Muscle layer of colon (tissue), 2 donors: ENCODE data around the gene GNE.
A peak's percentile ranks its signal among the peaks of the same experiment; 100 is the strongest.

Source experiments
- H3K27ac ChIP-seq: one replicate; pipeline ENCODE4 v1.7.0; 2013; ENCODE audit warnings: low read depth, mild to moderate bottlenecking, low read length, moderate library complexity
- H3K27me3 ChIP-seq, 2 donors: one replicate each; pipeline ENCODE4 v1.7.0; 2013; ENCODE audit warnings: low read length in 2 of 2, mild to moderate bottlenecking in 2 of 2; ENCODE audit not compliant: insufficient read depth in 2 of 2, control insufficient read depth in 1 of 2
- H3K36me3 ChIP-seq: one replicate; pipeline ENCODE4 v1.7.0; 2013; ENCODE audit warnings: mild to moderate bottlenecking, low read length; ENCODE audit not compliant: insufficient read depth
- H3K4me1 ChIP-seq: one replicate; pipeline ENCODE4 v1.7.0; 2013; ENCODE audit warnings: mild to moderate bottlenecking, low read length; ENCODE audit not compliant: insufficient read depth
- H3K4me3 ChIP-seq, 2 donors: one replicate each; pipeline ENCODE4 v1.7.0; 2013; ENCODE audit warnings: low read length in 2 of 2, low read depth in 1 of 2, mild to moderate bottlenecking in 1 of 2, moderate library complexity in 1 of 2
- H3K9ac ChIP-seq: one replicate; pipeline ENCODE4 v1.7.0; 2013; ENCODE audit warnings: low read length
- H3K9me3 ChIP-seq: one replicate; pipeline ENCODE4 v1.7.0; 2013; ENCODE audit warnings: mild to moderate bottlenecking, low read length
- donor health status: abdominal sarcoma.
- donor health status: Adenocarcinoma of cecum.

Gene GNE

GRCh38 chr9:36207546-36208012 is 50.7 kb downstream of the GNE start:
- H3K27ac ChIP-seq: no peak overlapping the region
- no peaks in the 10 kb centered on the region for H3K27me3 ChIP-seq
- H3K9me3 ChIP-seq: no peaks in the 10 kb centered on the region
- no peak overlapping the region for H3K9ac ChIP-seq
- H3K4me1 ChIP-seq: peaks cover 6% of the 10 kb centered on the region
- H3K4me3 ChIP-seq: no peak overlapping the region
- H3K36me3 ChIP-seq: peaks cover 83% of the 10 kb centered on the region

DNA sequence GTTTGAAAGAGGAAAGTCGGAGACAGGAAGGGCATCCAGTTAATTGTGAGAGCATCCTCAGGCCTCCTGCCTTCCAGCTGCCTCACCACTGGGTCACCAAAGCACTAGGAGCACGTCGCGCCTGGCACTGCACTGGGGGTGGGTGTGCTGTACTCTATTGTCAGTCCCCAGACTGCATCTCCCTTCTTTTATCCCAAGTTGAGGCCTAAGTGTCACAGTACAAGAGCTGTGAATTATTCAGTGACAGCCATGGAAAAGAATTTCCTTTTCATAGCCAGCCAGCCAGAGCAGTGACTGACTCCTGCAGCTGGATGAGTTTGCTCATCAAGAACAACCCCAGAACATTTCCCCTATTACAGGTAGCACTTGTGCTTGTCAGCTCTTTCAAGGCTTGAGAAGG is 51.2 kb downstream of the GNE start:
- H3K27me3 ChIP-seq: no peaks in the 10 kb centered on the region
- H3K9me3 ChIP-seq: no peaks in the 10 kb centered on the region
- H3K36me3 ChIP-seq: peaks cover 83% of the 10 kb centered on the region
- H3K4me1 ChIP-seq: peaks cover 6% of the 10 kb centered on the region
- H3K4me3 ChIP-seq: no peak overlapping the region
- no peak overlapping the region for H3K27ac ChIP-seq
- no peak overlapping the region for H3K9ac ChIP-seq

- Histone ChIP-seq H3K9ac (no peak overlapping the region), H3K4me1 (no peaks in the 10 kb centered on the region), H3K27me3 (no peaks in the 10 kb centered on the region), H3K27ac (no peak overlapping the region), H3K36me3 (peaks cover 85% of the 10 kb centered on the region), H3K4me3 (no peak overlapping the region), H3K9me3 (no peaks in the 10 kb centered on the region)
Measured at GRCh38 chr9:36204906-36205547, 53.2 kb downstream of the GNE start.

GRCh38 chr9:36194326-36195000 is 63.8 kb downstream of the GNE start:
- Histone ChIP-seq H3K4me1 (peaks cover 37% of the 10 kb centered on the region), H3K36me3 (peaks cover 18% of the 10 kb centered on the region), H3K9ac (no peak overlapping the region), H3K27me3 (no peaks in the 10 kb centered on the region), H3K9me3 (no peaks in the 10 kb centered on the region), H3K4me3 (no peak overlapping the region), H3K27ac (no peak overlapping the region)

DNA sequence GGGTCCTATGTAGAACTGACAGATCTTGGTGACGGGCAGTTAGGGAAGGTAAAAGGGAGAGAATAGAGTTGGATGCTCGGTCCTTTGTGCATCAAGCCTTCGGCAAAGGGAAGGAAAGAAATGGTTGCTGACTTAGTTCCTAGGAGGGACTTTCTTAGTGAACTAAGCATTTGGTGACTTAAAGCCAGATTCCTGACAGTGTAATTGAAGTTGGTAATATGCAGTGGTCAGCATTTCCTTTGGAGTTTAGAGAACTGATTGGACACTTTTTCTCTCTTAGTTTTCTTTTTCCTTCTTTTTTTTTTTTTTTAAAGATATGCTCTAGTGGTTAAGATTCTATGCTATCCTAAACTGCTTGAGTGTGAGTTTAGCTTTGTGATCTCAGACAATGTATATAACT is 65.2 kb downstream of the GNE start:
- peak overlapping the region; percentile 13 for H3K9ac ChIP-seq
- H3K9me3 ChIP-seq: no peaks in the 10 kb centered on the region
- H3K36me3 ChIP-seq: peaks cover 4% of the 10 kb centered on the region
- peak overlapping the region; percentile 12 for H3K27ac ChIP-seq
- peak overlapping the region in 1 of 2 donors; percentile 88 for H3K4me3 ChIP-seq
- no peaks in the 10 kb centered on the region for H3K27me3 ChIP-seq
- peaks cover 37% of the 10 kb centered on the region for H3K4me1 ChIP-seq

GRCh38 chr9:36192196-36192595 is 66.1 kb downstream of the GNE start:
- Histone ChIP-seq H3K4me3 (peak overlapping the region; percentile 59 to 88), H3K9ac (peak overlapping the region; percentile 13), H3K4me1 (peaks cover 37% of the 10 kb centered on the region), H3K27ac (peak overlapping the region; percentile 95), H3K36me3 (no peaks in the 10 kb centered on the region), H3K27me3 (no peaks in the 10 kb centered on the region), H3K9me3 (no peaks in the 10 kb centered on the region)

DNA sequence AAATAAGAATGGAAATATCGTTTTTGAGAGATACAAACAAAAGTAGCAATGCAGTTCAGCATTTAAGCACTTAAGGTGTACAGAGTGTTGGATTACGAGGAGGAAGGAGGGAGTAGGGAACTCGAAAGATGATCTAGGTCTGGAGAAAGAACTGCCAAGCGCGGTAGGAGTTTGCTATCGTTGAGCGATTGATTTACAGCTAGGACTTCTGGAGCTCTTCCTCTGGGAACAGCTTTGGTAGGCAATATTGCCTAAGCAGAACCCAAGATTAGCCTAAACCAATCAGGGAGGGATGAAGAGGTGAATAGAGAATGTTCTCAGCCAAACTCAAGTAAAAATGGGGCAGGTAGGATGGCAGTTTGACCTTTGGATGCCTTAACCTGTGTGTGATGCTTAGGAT is 66.6 kb downstream of the GNE start:
- Histone ChIP-seq H3K27ac (peak overlapping the region; percentile 95), H3K27me3 (no peaks in the 10 kb centered on the region), H3K4me1 (peaks cover 37% of the 10 kb centered on the region)

GRCh38 chr9:36191290-36191645 is 67.0 kb downstream of the GNE start:
- Histone ChIP-seq H3K36me3 (no peaks in the 10 kb centered on the region), H3K27ac (peak overlapping the region; percentile 95), H3K9ac (peak overlapping the region; percentile 13), H3K4me1 (peaks cover 37% of the 10 kb centered on the region), H3K27me3 (no peaks in the 10 kb centered on the region), H3K4me3 (peak overlapping the region; percentile 59 to 88), H3K9me3 (no peaks in the 10 kb centered on the region)

More for the DNA sequence above, 66.6 kb downstream of the GNE start:
- H3K9me3 ChIP-seq: no peaks in the 10 kb centered on the region
- H3K9ac ChIP-seq: peak overlapping the region; percentile 13
- H3K36me3 ChIP-seq: no peaks in the 10 kb centered on the region
- H3K4me3 ChIP-seq: peak overlapping the region; percentile 59 to 88

- Histone ChIP-seq H3K9me3 (no peaks in the 10 kb centered on the region), H3K27ac (peak within 1 kb of the TSS; percentile 95), H3K4me1 (peaks cover 37% of the 10 kb centered on the region), H3K27me3 (no peaks in the 10 kb centered on the region), H3K4me3 (peak within 1 kb of the TSS; percentile 59 to 88), H3K36me3 (no peaks in the 10 kb centered on the region), H3K9ac (peak within 1 kb of the TSS; percentile 13)
Measured at GRCh38 chr9:36190388-36191289, 67.6 kb downstream of the GNE start, which contains the start of gene CLTA. TSS of gene CLTA (plus strand) at chr9:36190921. CDS start at chr9:36191057, 136 bp downstream.

- Histone ChIP-seq H3K36me3 (no peaks in the 10 kb centered on the region), H3K4me1 (peaks cover 36% of the 10 kb centered on the region), H3K27me3 (no peaks in the 10 kb centered on the region), H3K9ac (no peak overlapping the region), H3K27ac (peak overlapping the region; percentile 95), H3K4me3 (peak overlapping the region; percentile 59 to 88), H3K9me3 (no peaks in the 10 kb centered on the region)
Measured at GRCh38 chr9:36189976-36190375, 68.3 kb downstream of the GNE start.

DNA sequence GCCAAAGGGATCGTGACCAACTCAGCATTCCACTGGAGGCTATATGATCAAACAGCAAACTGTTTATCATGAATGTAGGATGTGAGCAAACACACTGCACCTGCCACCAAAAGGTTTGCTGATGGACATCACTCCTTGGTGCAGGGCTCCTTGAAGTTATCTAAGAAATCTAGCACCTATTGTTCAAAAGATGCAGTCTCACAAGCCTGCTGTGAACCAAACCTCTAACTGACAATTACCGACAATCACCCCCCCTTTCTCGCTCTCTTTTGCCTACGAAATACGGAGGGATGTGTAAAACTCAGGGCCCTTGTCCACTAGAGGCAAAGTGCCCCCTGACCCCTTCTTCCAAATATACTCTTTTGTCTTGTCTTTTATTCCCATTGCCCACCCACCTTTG is 70.0 kb downstream of the GNE start:
- H3K4me3 ChIP-seq: no peak overlapping the region
- H3K36me3 ChIP-seq: no peaks in the 10 kb centered on the region
- H3K27me3 ChIP-seq: no peaks in the 10 kb centered on the region
- no peak overlapping the region for H3K27ac ChIP-seq
- H3K9ac ChIP-seq: no peak overlapping the region
- H3K4me1 ChIP-seq: peaks cover 19% of the 10 kb centered on the region
- no peaks in the 10 kb centered on the region for H3K9me3 ChIP-seq
